Measurements from ENCODE around the gene CCDC57.

- no peak for TF ChIP-seq EZH2 (IDR thresholded peaks at IDR 0.05; ENCODE audit: insufficient read depth, poor library complexity, severe bottlenecking)
- TF ChIP-seq EZH2phosphoT487 (IDR thresholded peaks at IDR 0.05; ENCODE audit: insufficient read depth, low read depth), result no peak
Measured at GRCh38 chr17:82084373-82085030, 128.1 kb downstream of the CCDC57 start.
